GM04503 (cell line): Measurements from ENCODE around the gene DNAI1.
A peak's percentile ranks its signal among the peaks of the same experiment; 100 is the strongest.
"Not testable (repeated sequence)": the region's sequence is repeated elsewhere in the genome, so short reads cannot be mapped to it uniquely, and the experiment has no call there.

ENCODE experiments used
- DNase-seq: peaks from one replicate; pipeline ENCODE4 v3.0.0-alpha.2; 2012; ENCODE audit warnings: low read depth

Gene DNAI1

GRCh38 chr9:34513567-34514214 is 55.1 kb downstream of the DNAI1 start:
- DNase-seq: no peak

DNA sequence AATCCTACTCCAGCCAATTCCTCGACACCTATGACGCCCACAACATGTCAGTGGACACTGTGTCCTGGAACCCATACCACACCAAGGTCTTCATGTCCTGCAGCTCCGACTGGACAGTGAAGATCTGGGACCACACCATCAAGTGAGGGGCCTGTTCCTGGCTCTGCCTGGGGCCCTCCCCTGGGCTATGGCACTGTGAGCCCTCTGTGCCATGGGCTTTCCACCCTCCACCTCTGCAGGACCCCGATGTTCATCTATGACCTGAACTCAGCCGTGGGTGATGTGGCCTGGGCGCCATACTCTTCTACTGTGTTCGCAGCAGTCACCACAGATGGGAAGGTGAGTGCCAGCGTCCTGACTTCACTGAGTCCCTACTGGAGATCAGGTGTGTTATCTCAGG is 55.8 kb downstream of the DNAI1 start:
- no peak for DNase-seq

DNA sequence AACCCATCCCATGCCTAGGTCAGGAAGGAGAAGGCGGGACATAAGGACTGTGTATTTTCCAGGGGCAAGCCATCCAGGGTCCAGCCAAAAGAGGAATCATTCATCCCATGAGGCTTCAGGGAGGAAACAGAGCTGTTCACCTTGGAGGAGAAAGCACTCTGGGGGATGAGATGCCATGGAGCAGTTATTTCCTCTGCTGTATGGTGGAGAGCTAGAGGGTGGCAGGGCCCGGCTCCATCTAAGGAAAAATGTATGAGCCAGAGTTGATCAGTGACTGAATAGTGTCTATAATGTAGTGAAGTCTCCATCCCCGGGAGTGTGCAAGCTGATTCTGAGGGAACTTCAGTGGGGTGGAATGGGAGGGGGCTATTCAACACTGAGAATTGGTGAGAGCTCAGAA is 56.2 kb downstream of the DNAI1 start:
- DNase-seq: no peak

DNA sequence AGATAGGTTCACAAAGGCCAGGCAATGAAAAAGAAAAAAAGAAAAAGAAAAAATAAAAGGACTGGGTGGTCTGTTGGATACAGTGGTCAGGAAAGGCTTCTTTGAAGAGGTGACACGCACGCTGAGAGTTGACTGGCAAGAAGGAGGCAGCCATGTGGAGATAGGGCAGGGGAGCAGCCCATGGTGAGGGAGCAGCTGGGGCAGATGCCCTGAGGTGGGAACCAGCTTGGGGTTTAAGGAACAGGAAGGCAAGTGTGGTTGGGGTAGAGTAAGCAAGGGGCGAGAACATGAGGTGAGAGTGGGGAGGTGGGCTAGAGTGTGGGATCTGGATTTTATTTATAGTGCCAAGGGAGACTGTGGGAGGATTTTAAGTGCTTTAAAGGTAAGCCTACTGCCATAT is 57.4 kb downstream of the DNAI1 start:
- DNase-seq: no peak

DNA sequence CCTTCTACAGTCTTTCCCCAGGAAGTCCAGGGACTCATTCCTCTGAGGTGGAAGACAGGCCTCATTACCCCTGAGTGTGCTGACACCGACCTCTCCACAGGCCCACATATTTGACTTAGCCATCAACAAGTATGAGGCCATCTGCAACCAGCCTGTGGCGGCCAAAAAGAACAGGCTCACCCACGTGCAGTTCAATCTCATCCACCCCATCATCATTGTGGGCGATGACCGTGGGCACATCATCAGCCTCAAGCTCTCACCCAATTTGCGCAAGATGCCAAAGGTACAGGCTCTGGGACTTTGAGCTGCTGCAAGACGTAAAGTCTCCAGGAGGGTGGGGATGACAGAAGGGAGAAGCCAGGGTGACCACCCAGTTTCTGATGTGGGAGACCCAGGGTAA is 58.6 kb downstream of the DNAI1 start:
- no peak for DNase-seq

DNA sequence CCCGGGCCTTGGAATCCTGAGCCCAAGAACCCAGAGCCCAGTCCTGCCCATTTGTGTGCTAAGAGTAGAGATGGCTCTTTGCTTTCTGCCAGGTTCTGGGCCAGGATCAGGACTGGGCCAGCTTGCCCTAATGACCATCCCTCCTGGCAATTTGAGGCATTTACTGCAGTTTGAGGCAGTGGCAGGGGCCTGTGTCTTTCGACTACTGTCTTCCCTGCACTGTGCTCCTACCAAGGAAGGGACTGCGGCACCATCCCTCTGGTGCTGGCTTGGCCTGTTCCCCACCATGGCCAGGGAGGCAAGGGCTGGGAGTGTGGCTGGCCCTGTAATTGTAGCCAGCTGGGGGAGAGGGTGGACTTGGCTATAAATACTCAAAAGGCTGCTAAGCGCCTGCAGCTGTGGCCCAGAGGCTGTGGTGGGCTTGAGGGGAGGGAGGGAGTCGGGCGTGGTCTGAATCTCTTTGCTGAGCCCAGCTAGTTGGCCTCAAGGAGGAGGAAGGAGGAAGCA is 59.6 kb downstream of the DNAI1 start:
- DNase-seq: no peak

- no peak for DNase-seq
These were observed 60.3 kb downstream of the DNAI1 start for GRCh38 chr9:34518896-34519295.

GRCh38 chr9:34519321-34520020 is 60.9 kb downstream of the DNAI1 start:
- no peak for DNase-seq

GRCh38 chr9:34520096-34520495 is 61.5 kb downstream of the DNAI1 start:
- no peak for DNase-seq

DNA sequence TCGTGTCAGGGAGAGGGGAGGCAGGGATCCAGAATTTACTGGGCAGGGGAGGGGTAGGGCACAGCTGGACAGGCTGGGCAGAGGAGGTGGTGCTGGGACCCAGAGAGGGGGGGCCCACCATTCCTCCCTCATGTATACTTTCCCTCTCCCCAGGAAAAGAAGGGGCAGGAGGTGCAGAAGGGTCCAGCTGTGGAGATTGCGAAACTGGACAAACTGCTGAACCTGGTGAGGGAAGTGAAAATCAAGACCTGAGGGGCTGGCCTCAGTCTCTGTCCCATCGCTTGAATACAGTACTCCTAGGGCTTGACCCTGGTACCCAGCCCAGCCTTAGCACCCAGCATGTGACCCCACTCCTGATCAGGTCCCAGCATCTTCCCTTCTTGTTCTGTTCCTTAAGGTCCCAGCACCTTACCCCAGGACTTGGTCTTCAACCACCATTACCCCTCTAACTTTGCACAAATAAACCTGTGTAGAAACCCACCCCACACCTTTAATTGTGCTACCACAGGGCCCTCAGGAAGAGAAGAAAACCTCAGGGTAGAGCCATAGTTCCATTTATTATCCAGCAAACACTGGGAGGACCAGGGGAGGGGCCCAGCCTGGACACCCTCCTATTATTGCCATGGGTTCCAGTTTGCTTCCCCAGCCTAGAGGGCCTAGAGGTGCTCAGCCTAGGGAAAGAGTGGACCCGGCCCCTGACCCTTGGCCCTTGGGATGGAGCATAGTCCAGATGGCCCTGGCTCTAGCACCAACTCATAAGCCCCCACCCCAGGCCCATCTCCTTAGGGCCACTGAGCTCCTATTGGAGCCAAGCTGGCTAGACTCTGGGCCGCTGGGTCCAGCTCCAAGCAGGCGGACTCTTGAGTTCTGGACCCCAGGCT is 62.1 kb downstream of the DNAI1 start:
- no peak for DNase-seq

- no peak for DNase-seq
These were observed 62.9 kb downstream of the DNAI1 start for GRCh38 chr9:34521406-34522045.

DNA sequence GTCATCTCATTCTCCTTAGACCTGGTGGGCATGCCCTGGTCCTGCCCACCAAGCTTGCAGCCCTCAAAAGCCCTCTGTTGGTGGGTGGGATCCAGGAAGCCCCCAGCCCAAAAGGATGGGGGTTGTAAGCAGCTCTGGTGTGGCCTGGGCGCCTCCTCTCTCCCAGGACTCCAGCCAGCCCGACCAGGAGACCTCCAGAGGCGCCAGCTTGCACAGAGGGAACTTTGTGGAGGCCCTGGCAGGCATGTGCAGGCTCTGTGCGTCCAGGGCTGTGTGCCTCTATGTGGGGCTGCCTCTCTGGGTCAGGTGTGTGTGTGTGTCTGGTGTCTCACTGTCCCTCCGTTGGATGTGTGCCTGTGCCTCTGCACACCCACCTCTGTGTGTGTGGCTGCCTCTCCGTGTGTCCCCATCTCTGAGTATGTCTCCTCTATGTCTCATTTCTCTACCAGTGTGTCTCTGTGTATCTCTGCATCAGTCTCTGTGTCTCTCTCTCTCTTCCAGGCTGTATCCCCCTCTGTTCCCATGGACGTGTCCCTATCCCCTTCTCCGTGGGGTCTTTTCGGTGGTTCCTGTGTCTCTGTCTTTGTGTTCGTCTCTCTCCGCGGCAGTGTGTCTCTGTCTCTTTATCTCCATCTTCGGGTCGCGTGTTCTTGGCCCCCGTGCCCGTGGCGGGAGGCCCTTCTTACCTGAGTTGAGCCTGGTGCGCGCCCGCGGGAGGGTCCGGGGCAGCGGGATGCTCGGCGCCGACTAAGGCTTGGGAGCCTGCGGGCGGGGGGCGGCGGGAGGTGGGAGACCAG is 63.7 kb downstream of the DNAI1 start:
- no peak for DNase-seq

DNA sequence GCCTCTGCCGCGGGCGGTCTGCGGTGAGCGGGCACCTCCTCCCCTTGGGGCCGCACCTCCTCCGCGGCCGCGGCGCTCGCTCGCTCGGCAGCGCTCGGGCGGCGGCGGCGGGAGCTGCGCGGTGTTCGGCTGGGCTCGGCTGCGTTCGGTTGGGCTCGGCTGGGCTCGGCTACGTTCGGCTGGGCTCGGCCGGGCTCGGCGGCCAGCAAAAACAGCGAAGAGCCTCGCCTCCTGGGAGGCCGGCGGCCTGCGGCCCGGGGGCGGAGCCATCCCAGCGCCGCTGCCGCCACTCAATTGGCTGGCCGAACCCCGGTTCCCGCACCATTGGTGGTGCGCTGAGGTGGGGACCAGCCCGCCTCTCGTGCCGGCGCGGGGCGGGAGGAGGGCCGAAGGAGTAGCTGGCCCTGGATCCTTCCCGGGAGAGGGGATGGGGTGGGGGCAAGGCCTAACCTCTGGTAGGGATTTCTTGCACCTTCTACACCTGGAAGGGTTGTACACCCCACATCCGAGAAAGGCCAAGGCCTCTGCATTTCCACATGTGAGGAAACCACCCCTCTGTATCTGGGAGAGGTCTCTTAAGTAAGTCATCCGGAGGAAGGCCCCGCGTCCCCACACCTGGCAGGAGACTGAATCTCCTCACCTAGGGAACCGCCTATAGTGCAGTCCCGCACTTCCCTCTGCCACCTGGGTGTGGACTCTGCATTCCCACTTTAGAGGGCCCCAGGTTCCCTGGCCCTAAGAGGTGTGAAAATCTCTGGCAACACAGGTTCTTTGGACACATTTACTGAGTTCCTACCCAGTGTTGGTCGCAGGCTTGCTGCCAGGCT is 64.6 kb downstream of the DNAI1 start, which contains the start of gene ENHO:
Gene ENHO, minus strand, starts transcription at position 20 of the 827 bp plus-strand sequence. CDS start 1,295 bp downstream, outside the sequence.
- DNase-seq: no peak

- no peak for DNase-seq
These were observed 65.7 kb downstream of the DNAI1 start for GRCh38 chr9:34524349-34524748.

- DNase-seq: no peak
These were observed 67.4 kb downstream of the DNAI1 start for GRCh38 chr9:34526026-34526425.

- DNase-seq: not testable (repeated sequence)
These were observed 73.4 kb downstream of the DNAI1 start for GRCh38 chr9:34532041-34532440.

DNA sequence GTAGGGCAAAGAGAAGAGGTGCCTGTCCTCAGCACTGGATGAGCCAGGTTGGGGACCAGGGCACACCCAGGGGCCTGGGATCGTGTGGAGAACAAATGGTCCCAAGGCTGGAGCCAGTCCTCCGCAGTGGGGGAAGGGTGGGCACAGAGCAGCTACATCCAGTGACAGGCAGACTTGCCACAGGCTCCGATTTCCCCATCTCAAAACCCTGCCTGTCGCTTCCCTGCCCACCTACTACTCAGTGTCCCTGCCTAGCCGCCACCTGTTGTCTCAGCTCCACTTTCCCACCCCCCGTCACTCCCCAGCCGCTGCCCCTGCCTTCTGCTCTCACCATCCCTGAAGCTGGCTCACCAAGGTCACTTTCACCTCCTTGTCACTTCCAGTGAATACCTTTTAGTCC is 78.1 kb downstream of the DNAI1 start:
- no peak for DNase-seq

GRCh38 chr9:34540827-34541226 is 82.2 kb downstream of the DNAI1 start:
- peak; percentile 43 for DNase-seq

DNA sequence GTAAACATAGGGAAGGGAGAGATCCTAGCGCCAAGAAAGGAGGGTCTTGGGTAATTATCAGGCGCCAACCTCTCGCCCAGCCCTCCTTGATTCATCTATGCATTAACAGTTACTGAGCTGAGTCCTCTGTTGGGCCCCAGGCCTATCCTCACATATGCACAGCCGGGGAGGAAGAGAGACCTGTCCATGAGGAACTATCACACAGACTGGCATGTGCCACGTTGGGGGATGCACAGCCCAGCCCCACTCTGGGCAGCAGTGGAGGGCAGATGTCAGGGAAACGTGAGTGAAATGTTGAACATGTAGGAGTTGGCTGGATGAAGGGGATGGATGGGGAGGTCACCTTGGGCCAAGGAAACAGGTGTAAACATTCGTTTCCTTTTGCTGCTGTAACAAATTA is 82.9 kb downstream of the DNAI1 start:
- no peak for DNase-seq

- no peak for DNase-seq
These were observed 85.4 kb downstream of the DNAI1 start for GRCh38 chr9:34544035-34544434.
